Parathyroid adenoma (tissue), 2 donors: Measurements from ENCODE around the gene SIX3.

Source experiments
- H2AFZ ChIP-seq: fragments of 300-600 bp; sonication (generic); one replicate; pipeline ENCODE4 v1.7.0; 2017; ENCODE audit warnings: antibody characterized with exemption, mild to moderate bottlenecking
- H3K27ac ChIP-seq: fragments of 300-600 bp; sonication (generic); one replicate; pipeline ENCODE4 v1.7.0; 2017
- H3K27me3 ChIP-seq: fragments of 300-600 bp; sonication (generic); one replicate; pipeline ENCODE4 v1.7.0; 2017; ENCODE audit warnings: low read length; ENCODE audit not compliant: control insufficient read depth, insufficient read depth
- H3K36me3 ChIP-seq: fragments of 300-600 bp; sonication (generic); one replicate; pipeline ENCODE4 v1.7.0; 2017; ENCODE audit warnings: low read length; ENCODE audit not compliant: control insufficient read depth, insufficient read depth
- H3K4me1 ChIP-seq: fragments of 300-600 bp; sonication (generic); one replicate; pipeline ENCODE4 v1.7.0; 2017; ENCODE audit warnings: control low read depth
- H3K4me2 ChIP-seq: fragments of 300-600 bp; sonication (generic); one replicate; pipeline ENCODE4 v1.7.0; 2017; ENCODE audit warnings: low read length
- H3K4me3 ChIP-seq: fragments of 300-600 bp; sonication (generic); one replicate; pipeline ENCODE4 v1.7.0; 2017; ENCODE audit warnings: low read depth, low read length
- H3K79me2 ChIP-seq: fragments of 300-600 bp; sonication (generic); one replicate; pipeline ENCODE4 v1.7.0; 2017; ENCODE audit warnings: control low read depth
- H3K9ac ChIP-seq: fragments of 300-600 bp; sonication (generic); one replicate; pipeline ENCODE4 v1.7.0; 2017; ENCODE audit warnings: mild to moderate bottlenecking
- H3K9me3 ChIP-seq: fragments of 300-600 bp; sonication (generic); one replicate; pipeline ENCODE4 v1.7.0; 2017; ENCODE audit warnings: low read length; ENCODE audit not compliant: control insufficient read depth
- TF ChIP-seq, protein P1 (sequence below): fragments of 300-600 bp; sonication (generic); IDR thresholded peaks from one replicate; pipeline ENCODE4 v1.7.0; 2017; ENCODE audit warnings: antibody characterized with exemption, mild to moderate bottlenecking
- donor health status: primary hyperparathyroidism.

Gene SIX3

GRCh38 chr2:44929735-44930273 lies 11.7 kb upstream of the SIX3 start:
- Histone ChIP-seq H2AFZ (no peak overlapping the region), H3K36me3 (no peaks in the 10 kb centered on the region), H3K4me3 (no peak overlapping the region), H3K4me2 (no peak overlapping the region), H3K9me3 (no peaks in the 10 kb centered on the region), H3K9ac (no peak overlapping the region), H3K27ac (no peak overlapping the region), H3K79me2 (no peaks in the 10 kb centered on the region), H3K4me1 (no peaks in the 10 kb centered on the region), H3K27me3 (peaks cover 13% of the 10 kb centered on the region)
- TF ChIP-seq, protein P1, sequence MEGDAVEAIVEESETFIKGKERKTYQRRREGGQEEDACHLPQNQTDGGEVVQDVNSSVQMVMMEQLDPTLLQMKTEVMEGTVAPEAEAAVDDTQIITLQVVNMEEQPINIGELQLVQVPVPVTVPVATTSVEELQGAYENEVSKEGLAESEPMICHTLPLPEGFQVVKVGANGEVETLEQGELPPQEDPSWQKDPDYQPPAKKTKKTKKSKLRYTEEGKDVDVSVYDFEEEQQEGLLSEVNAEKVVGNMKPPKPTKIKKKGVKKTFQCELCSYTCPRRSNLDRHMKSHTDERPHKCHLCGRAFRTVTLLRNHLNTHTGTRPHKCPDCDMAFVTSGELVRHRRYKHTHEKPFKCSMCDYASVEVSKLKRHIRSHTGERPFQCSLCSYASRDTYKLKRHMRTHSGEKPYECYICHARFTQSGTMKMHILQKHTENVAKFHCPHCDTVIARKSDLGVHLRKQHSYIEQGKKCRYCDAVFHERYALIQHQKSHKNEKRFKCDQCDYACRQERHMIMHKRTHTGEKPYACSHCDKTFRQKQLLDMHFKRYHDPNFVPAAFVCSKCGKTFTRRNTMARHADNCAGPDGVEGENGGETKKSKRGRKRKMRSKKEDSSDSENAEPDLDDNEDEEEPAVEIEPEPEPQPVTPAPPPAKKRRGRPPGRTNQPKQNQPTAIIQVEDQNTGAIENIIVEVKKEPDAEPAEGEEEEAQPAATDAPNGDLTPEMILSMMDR: no peak

- Histone ChIP-seq H3K79me2 (no peaks in the 10 kb centered on the region), H3K9me3 (no peaks in the 10 kb centered on the region), H3K4me2 (no peak overlapping the region), H3K4me1 (no peaks in the 10 kb centered on the region), H3K27ac (no peak overlapping the region), H3K27me3 (peaks cover 13% of the 10 kb centered on the region), H3K9ac (no peak overlapping the region), H2AFZ (no peak overlapping the region), H3K4me3 (no peak overlapping the region), H3K36me3 (no peaks in the 10 kb centered on the region)
- TF ChIP-seq, protein P1: no peak
Measured at GRCh38 chr2:44930274-44931197, 11.0 kb upstream of the SIX3 start.

DNA sequence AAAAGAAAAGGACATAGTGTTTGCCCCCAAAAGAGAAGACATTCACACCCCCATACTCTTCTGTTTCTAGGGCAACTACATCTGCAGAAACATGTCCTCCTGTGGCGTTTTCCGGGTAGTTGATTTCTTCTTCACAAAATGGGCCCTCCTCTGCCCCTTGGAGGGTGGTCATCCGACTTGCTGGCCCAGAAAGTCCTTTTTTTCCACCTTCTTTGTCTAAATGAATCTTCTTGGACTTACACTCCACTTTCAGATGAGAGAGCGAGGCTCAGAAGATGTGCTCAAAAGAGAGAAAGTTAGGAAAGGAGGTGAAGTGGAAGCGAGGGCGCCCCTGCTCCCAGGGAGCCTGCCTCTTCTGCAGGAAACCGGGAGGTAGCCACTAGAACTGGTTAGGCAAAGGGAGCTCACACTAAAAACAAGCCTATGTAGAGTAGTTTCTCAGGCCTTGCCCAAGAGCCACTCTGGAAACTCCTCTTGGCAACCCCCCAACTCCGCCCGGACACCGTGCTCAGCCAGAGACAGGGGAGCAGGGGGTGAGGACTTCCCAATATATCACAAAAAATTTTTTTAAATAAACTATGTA lies 10.2 kb upstream of the SIX3 start:
- H3K9me3 ChIP-seq: no peaks in the 10 kb centered on the region
- peaks cover 13% of the 10 kb centered on the region for H3K27me3 ChIP-seq
- H3K36me3 ChIP-seq: no peaks in the 10 kb centered on the region
- no peak overlapping the region for H3K4me3 ChIP-seq
- H3K9ac ChIP-seq: no peak overlapping the region
- H3K4me1 ChIP-seq: no peaks in the 10 kb centered on the region
- no peaks in the 10 kb centered on the region for H3K79me2 ChIP-seq
- H3K4me2 ChIP-seq: no peak overlapping the region
- no peak overlapping the region for H2AFZ ChIP-seq
- TF ChIP-seq, protein P1: no peak
- H3K27ac ChIP-seq: no peak overlapping the region

DNA sequence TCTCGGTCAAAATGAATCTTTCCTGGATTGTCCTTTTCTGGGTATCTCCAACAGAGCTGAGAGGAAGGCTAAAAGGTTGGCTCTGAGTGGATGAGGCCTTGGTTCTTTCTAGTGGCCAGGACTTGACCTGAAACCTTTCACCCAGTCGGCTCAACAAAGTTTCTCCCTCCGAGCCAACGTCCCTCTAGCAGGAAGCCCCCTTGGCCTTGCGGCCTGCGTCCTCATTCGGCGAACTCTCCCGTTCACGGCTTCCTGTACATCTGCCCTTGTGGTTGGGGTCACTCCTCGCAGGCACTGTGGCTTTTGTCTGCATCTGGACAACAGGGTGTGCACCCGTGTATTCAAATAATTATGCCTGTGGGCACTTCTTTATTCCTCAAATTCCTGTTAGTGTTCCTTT lies 9.4 kb upstream of the SIX3 start:
- H3K27me3 ChIP-seq: peaks cover 9% of the 10 kb centered on the region

More for the DNA sequence above, 9.4 kb upstream of the SIX3 start:
- TF ChIP-seq, protein P1: no peak
- no peak overlapping the region for H2AFZ ChIP-seq
- no peaks in the 10 kb centered on the region for H3K4me1 ChIP-seq
- H3K79me2 ChIP-seq: no peaks in the 10 kb centered on the region
- no peak overlapping the region for H3K9ac ChIP-seq
- no peak overlapping the region for H3K27ac ChIP-seq
- no peaks in the 10 kb centered on the region for H3K36me3 ChIP-seq
- no peak overlapping the region for H3K4me2 ChIP-seq
- H3K4me3 ChIP-seq: no peak overlapping the region
- H3K9me3 ChIP-seq: no peaks in the 10 kb centered on the region
